Mesendoderm (in vitro differentiated cells): ENCODE measurements around the gene OLFML1.

Source experiments
- DNase-seq: peaks from one replicate; pipeline ENCODE4 v3.0.0; 2013
- H2AK5ac ChIP-seq: 2 replicates; pipeline ENCODE4 v1.6.1; 2013; ENCODE audit warnings: low read length, inconsistent platforms
- H2BK120ac ChIP-seq: 2 replicates; pipeline ENCODE4 v1.6.1; 2013; ENCODE audit warnings: low read depth, mild to moderate bottlenecking, low read length, moderate library complexity, mixed read lengths
- H2BK15ac ChIP-seq: replicated peaks from 2 replicates; pipeline ENCODE4 v1.6.1; 2013; ENCODE audit warnings: low read depth, mild to moderate bottlenecking, moderate library complexity
- H2BK5ac ChIP-seq: 2 replicates; pipeline ENCODE4 v1.6.1; 2013; ENCODE audit warnings: low read length, inconsistent platforms
- H3K18ac ChIP-seq: 2 replicates; pipeline ENCODE4 v1.6.1; 2013; ENCODE audit warnings: mild to moderate bottlenecking, low read length, mixed read lengths
- H3K23ac ChIP-seq: one replicate; pipeline ENCODE4 v1.6.1; 2013; ENCODE audit warnings: low read length
- H3K27ac ChIP-seq: 2 replicates; pipeline ENCODE4 v1.5.1; 2013; ENCODE audit warnings: low read depth, mild to moderate bottlenecking, inconsistent platforms, low read length, moderate library complexity
- H3K27me3 ChIP-seq: 2 replicates; pipeline ENCODE4 v1.6.1; 2013; ENCODE audit warnings: low read length, control low read depth, mild to moderate bottlenecking, inconsistent platforms; ENCODE audit not compliant: insufficient read depth, poor library complexity
- H3K36me3 ChIP-seq: 2 replicates; pipeline ENCODE4 v1.6.1; 2013; ENCODE audit warnings: low read length, inconsistent platforms; ENCODE audit not compliant: control insufficient read depth, insufficient read depth
- H3K4ac ChIP-seq: one replicate; pipeline ENCODE4 v1.6.1; 2013; ENCODE audit warnings: low read depth, mild to moderate bottlenecking, low read length, moderate library complexity
- H3K4me1 ChIP-seq: 2 replicates; pipeline ENCODE4 v1.6.1; 2013; ENCODE audit warnings: low read depth, low read length, inconsistent platforms; ENCODE audit not compliant: control insufficient read depth
- H3K4me2 ChIP-seq: 2 replicates; pipeline ENCODE4 v1.6.1; 2013; ENCODE audit warnings: low read length
- H3K4me3 ChIP-seq: 2 replicates; pipeline ENCODE4 v1.5.1; 2013; ENCODE audit warnings: mild to moderate bottlenecking, low read length
- H3K56ac ChIP-seq: one replicate; pipeline ENCODE4 v1.6.1; 2013; ENCODE audit warnings: low read length
- H3K79me1 ChIP-seq: 2 replicates; pipeline ENCODE4 v1.6.1; 2013; ENCODE audit warnings: low read length, inconsistent platforms
- H3K79me2 ChIP-seq: 2 replicates; pipeline ENCODE4 v1.6.1; 2013; ENCODE audit warnings: mild to moderate bottlenecking, low read length; ENCODE audit not compliant: control insufficient read depth, insufficient read depth
- H3K9ac ChIP-seq: 2 replicates; pipeline ENCODE4 v1.6.1; 2013; ENCODE audit warnings: low read length, inconsistent platforms
- H4K5ac ChIP-seq: one replicate; pipeline ENCODE4 v1.6.1; 2013; ENCODE audit warnings: low read length
- H4K8ac ChIP-seq: one replicate; pipeline ENCODE4 v1.6.1; 2013; ENCODE audit warnings: low read depth, mild to moderate bottlenecking, control low read depth, low read length, moderate library complexity
- WGBS: extraction: QIAGEN DNeasy Blood & Tissue Kit; methylation state at CpG from one replicate; pipeline ENCODE4 v1.1.7; 2013; ENCODE audit warnings: low lambda C conversion rate, missing lambda C conversion rate; ENCODE audit not compliant: insufficient coverage; ENCODE audit errors: extremely low coverage; 5-methylcytosine and 5-hydroxymethylcytosine counted together

OLFML1 gene

DNA sequence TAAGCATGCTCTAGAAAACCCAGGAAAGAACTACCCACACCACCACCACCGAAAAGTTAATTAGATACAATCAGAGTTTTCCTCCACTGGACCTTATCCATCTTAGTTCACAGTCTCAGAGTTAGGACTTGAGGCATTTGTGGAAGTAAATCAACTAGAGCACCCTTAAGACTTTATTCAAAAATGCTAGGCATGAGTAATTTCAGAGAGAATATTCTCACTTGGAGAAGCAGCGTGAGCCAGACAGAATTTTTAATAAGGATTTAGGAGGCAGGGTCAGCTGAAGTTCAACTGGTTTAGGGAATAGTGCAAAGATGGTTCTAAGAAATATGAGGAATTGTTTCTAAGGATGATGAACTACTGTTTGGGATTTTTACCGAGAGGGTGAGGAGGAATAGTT lies 1.2 kb upstream of the OLFML1 start:
- peaks cover 12% of the 10 kb centered on the region for H3K4me1 ChIP-seq
- no CpG with 5 or more reads among the region's 3 CpGs for WGBS
- H3K4ac ChIP-seq: no peak overlapping the region
- H3K4me2 ChIP-seq: no peak overlapping the region
- H2BK120ac ChIP-seq: no peak overlapping the region
- no peaks in the 10 kb centered on the region for H3K79me2 ChIP-seq
- H4K8ac ChIP-seq: no peak overlapping the region
- H2AK5ac ChIP-seq: no peak overlapping the region
- DNase-seq: no peak
- no peaks in the 10 kb centered on the region for H3K79me1 ChIP-seq
- H3K4me3 ChIP-seq: no peak overlapping the region
- no peak overlapping the region for H3K9ac ChIP-seq
- no peak overlapping the region for H3K18ac ChIP-seq
- no peak overlapping the region for H2BK15ac ChIP-seq
- no peak overlapping the region for H3K56ac ChIP-seq
- no peak overlapping the region for H3K27ac ChIP-seq
- H4K5ac ChIP-seq: no peak overlapping the region
- H3K23ac ChIP-seq: no peak overlapping the region
- no peaks in the 10 kb centered on the region for H3K36me3 ChIP-seq
- no peak overlapping the region for H2BK5ac ChIP-seq
- H3K27me3 ChIP-seq: no peaks in the 10 kb centered on the region

DNA sequence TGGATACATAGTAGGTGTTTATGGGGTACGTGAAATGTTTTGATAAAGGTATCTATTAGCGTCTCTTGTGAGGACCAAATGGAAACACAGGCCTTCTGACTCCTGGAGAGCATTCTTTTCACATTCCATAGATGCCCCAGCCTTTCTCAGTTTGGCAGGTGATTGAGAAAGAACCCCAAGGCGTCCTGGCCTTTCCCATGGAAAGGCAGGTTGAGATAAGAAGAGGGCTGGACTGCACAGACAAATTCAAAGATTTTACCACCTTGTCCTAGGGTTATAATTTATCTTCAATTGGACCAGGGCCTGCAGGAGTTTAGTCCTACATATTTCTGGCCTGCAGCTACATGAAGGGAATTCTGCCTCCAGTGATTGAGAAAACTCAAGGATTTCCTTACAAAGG lies 661 bp upstream of the OLFML1 start:
- Histone ChIP-seq H3K4me2 (no peak overlapping the region), H3K23ac (no peak overlapping the region), H3K9ac (no peak overlapping the region), H3K18ac (no peak overlapping the region), H2AK5ac (no peak overlapping the region), H3K79me2 (no peaks in the 10 kb centered on the region), H2BK5ac (no peak overlapping the region), H3K4me1 (peaks cover 12% of the 10 kb centered on the region), H2BK120ac (no peak overlapping the region), H3K36me3 (no peaks in the 10 kb centered on the region), H3K56ac (no peak overlapping the region), H3K27me3 (no peaks in the 10 kb centered on the region), H3K27ac (no peak overlapping the region), H4K5ac (no peak overlapping the region), H3K79me1 (no peaks in the 10 kb centered on the region), H4K8ac (no peak overlapping the region), H3K4me3 (no peak overlapping the region), H2BK15ac (no peak overlapping the region), H3K4ac (no peak overlapping the region)
- peak; percentile 90 for DNase-seq
- no CpG with 5 or more reads among the region's 3 CpGs for WGBS

DNA sequence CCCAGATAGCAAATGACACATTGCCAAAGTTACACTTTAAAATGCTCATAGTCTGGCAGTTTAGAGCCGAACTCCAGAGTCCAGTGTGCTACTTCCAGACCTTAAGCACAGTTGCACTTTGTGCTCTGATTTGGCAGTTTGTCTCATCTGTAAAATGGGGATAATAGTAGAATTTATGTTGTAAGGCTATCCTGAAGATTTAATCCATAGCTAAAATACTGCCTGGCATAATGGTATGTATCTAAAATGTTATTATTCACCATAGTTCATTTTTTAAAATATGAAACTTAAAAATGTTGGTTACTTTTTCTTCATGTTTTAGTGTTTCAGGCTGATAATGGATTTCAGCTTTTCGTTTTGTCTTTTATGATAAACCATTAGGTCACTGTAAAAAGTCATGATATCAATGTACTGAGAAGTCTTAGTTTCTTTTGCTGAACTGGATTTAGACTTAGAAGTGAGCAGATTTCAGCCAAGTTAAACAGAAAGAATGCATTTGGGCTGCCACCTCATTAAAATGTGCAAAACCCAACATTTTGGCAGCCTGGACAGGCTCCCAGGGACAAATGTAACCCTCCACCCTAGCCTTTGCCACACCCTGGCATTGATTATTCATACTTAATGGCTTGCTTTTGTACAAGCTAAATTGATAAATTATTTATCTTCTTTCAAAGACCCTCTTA lies 933 bp downstream of the OLFML1 start:
- Histone ChIP-seq H3K4ac (no peak overlapping the region), H3K36me3 (no peaks in the 10 kb centered on the region), H3K4me2 (no peak overlapping the region), H2AK5ac (no peak overlapping the region), H3K9ac (no peak overlapping the region), H4K5ac (no peak overlapping the region), H3K27me3 (no peaks in the 10 kb centered on the region), H3K18ac (no peak overlapping the region), H3K79me2 (no peaks in the 10 kb centered on the region), H3K56ac (no peak overlapping the region), H3K79me1 (no peaks in the 10 kb centered on the region), H2BK5ac (no peak overlapping the region), H3K4me1 (peaks cover 9% of the 10 kb centered on the region), H2BK15ac (no peak overlapping the region), H4K8ac (no peak overlapping the region), H3K27ac (no peak overlapping the region), H2BK120ac (no peak overlapping the region), H3K4me3 (no peak overlapping the region), H3K23ac (no peak overlapping the region)
- DNase-seq: no peak
- WGBS: no CpG with 5 or more reads among the region's 2 CpGs

DNA sequence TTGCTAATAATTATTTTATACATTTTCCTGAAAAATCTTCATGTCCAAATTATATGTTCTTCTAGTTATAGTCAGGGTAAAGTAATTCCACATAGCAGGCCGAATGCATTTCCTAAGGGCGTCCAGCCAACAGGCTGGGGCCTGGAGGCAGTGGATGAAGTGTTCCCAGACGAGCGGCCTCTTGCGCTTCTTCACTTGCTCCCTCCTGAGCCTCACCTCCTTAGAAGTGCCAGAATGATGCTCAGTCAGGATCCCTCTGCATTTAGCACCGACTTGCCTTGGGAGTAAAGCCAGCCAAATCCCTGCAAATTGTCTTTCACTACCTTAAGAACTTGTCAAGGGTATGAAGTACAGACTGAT lies 1.5 kb downstream of the OLFML1 start:
- H2BK5ac ChIP-seq: no peak overlapping the region
- DNase-seq: no peak
- H3K27ac ChIP-seq: no peak overlapping the region
- no peak overlapping the region for H3K23ac ChIP-seq
- no CpG with 5 or more reads among the region's 6 CpGs for WGBS
- H3K9ac ChIP-seq: no peak overlapping the region
- H3K27me3 ChIP-seq: no peaks in the 10 kb centered on the region
- H3K79me1 ChIP-seq: no peaks in the 10 kb centered on the region
- no peaks in the 10 kb centered on the region for H3K36me3 ChIP-seq
- no peak overlapping the region for H3K18ac ChIP-seq
- H2AK5ac ChIP-seq: no peak overlapping the region
- H3K56ac ChIP-seq: no peak overlapping the region
- H3K4me2 ChIP-seq: no peak overlapping the region
- no peak overlapping the region for H4K8ac ChIP-seq
- no peak overlapping the region for H4K5ac ChIP-seq
- H3K4ac ChIP-seq: no peak overlapping the region
- H2BK15ac ChIP-seq: no peak overlapping the region
- no peaks in the 10 kb centered on the region for H3K79me2 ChIP-seq
- no peak overlapping the region for H3K4me3 ChIP-seq
- H2BK120ac ChIP-seq: no peak overlapping the region
- peaks cover 9% of the 10 kb centered on the region for H3K4me1 ChIP-seq

DNA sequence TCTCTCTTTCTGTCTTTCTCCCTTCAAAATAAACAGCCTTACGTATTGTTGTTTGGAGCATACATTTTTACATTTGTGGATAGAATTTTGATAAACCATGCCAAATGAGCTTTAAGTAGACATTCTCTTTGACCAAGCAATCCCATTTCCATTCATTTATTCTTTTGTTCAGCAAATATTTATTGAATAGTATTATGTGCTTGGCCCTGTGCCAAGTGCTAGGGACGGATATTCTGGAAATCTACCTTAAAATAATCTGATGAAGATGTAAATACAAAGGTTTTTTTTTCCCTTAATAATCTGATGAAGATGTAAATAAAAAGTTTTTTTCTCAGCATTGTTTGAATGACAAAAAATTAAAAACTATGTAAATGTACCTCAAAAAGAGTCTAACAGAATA lies 2.1 kb downstream of the OLFML1 start:
- H2BK5ac ChIP-seq: no peak overlapping the region
- H3K18ac ChIP-seq: no peak overlapping the region
- no peak overlapping the region for H4K8ac ChIP-seq
- no peak overlapping the region for H3K4me2 ChIP-seq
- H3K36me3 ChIP-seq: no peaks in the 10 kb centered on the region
- H2BK120ac ChIP-seq: no peak overlapping the region
- DNase-seq: no peak
- H3K79me2 ChIP-seq: no peaks in the 10 kb centered on the region
- H3K56ac ChIP-seq: no peak overlapping the region
- H3K27ac ChIP-seq: no peak overlapping the region
- H4K5ac ChIP-seq: no peak overlapping the region
- no peak overlapping the region for H3K4ac ChIP-seq
- no CpG with 5 or more reads among the region's 2 CpGs for WGBS
- no peak overlapping the region for H2AK5ac ChIP-seq
- peaks cover 8% of the 10 kb centered on the region for H3K4me1 ChIP-seq
- H3K9ac ChIP-seq: no peak overlapping the region
- H3K79me1 ChIP-seq: no peaks in the 10 kb centered on the region
- H3K27me3 ChIP-seq: no peaks in the 10 kb centered on the region
- no peak overlapping the region for H3K23ac ChIP-seq
- no peak overlapping the region for H3K4me3 ChIP-seq
- no peak overlapping the region for H2BK15ac ChIP-seq

DNA sequence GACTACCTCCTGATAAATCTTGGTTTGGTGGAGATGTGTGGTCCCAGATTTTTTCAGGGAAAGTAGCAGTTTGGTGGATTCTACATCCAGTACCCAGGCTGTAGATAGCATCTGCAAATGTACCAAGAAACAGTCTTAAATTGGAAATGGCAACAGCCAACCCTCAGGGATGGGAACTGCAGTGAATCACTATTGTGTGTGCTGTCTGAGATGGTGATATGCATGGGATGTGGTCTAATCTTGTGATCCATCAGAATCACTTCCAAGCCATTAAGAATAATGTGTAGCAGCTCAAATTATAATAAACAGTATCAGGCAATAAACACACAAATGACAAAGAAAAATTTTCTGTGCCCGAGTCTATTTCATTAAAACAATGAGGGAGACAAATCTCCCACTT lies 3.4 kb downstream of the OLFML1 start:
- no peak overlapping the region for H3K18ac ChIP-seq
- H3K56ac ChIP-seq: no peak overlapping the region
- no peak for DNase-seq
- H4K8ac ChIP-seq: no peak overlapping the region
- H2BK120ac ChIP-seq: no peak overlapping the region
- no peaks in the 10 kb centered on the region for H3K79me2 ChIP-seq
- no peaks in the 10 kb centered on the region for H3K36me3 ChIP-seq
- H3K27me3 ChIP-seq: no peaks in the 10 kb centered on the region
- H3K4me1 ChIP-seq: peaks cover 6% of the 10 kb centered on the region
- no peak overlapping the region for H3K27ac ChIP-seq
- no peak overlapping the region for H3K4ac ChIP-seq
- H2AK5ac ChIP-seq: no peak overlapping the region
- no peak overlapping the region for H4K5ac ChIP-seq
- H3K23ac ChIP-seq: no peak overlapping the region
- no peak overlapping the region for H3K9ac ChIP-seq
- H2BK5ac ChIP-seq: no peak overlapping the region
- H3K79me1 ChIP-seq: no peaks in the 10 kb centered on the region
- WGBS: no CpG with 5 or more reads among the region's 1 CpG
- no peak overlapping the region for H3K4me3 ChIP-seq
- H3K4me2 ChIP-seq: no peak overlapping the region
- no peak overlapping the region for H2BK15ac ChIP-seq
